GM19395 (cell line): ENCODE results near the gene C11orf97.
"Not testable (repeated sequence)": the region's sequence is repeated elsewhere in the genome, so short reads cannot be mapped to it uniquely, and the experiment has no call there.

Experiments used
- ATAC-seq: cut with Tn5 transposase; IDR thresholded peaks from one replicate; pipeline ENCODE4 v1.9.1; 2021; ENCODE audit warnings: mild to moderate bottlenecking, moderate library complexity; ENCODE audit not compliant: unreplicated experiment

Gene C11orf97

GRCh38 chr11:94555752-94556329 is 43.6 kb downstream of the C11orf97 start:
- ATAC-seq: not testable (repeated sequence)

- ATAC-seq: no peak
Observed at GRCh38 chr11:94557421-94557820, 45.2 kb downstream of the C11orf97 start.

- no peak for ATAC-seq
Observed at GRCh38 chr11:94557992-94558391, 45.7 kb downstream of the C11orf97 start.

- no peak for ATAC-seq
Observed at GRCh38 chr11:94558468-94558867, 46.2 kb downstream of the C11orf97 start.

- ATAC-seq: no peak
Observed at GRCh38 chr11:94558932-94559331, 46.7 kb downstream of the C11orf97 start.

GRCh38 chr11:94559361-94559760 is 47.1 kb downstream of the C11orf97 start:
- ATAC-seq: no peak

- no peak for ATAC-seq
Observed at GRCh38 chr11:94560834-94561233, 48.6 kb downstream of the C11orf97 start.

- no peak for ATAC-seq
Observed at GRCh38 chr11:94563176-94563847, 51.1 kb downstream of the C11orf97 start.

- ATAC-seq: no peak
Observed at GRCh38 chr11:94563848-94564467, 51.7 kb downstream of the C11orf97 start.

GRCh38 chr11:94567181-94567670 is 55.0 kb downstream of the C11orf97 start, which contains the start of gene PIWIL4:
Gene PIWIL4, plus strand, starts transcription at chr11:94567368. Its CDS starts 151 bp downstream, at chr11:94567519.
- no peak for ATAC-seq

GRCh38 chr11:94568200-94568599 is 55.9 kb downstream of the C11orf97 start:
- ATAC-seq: no peak

GRCh38 chr11:94568717-94569116 is 56.5 kb downstream of the C11orf97 start:
- no peak for ATAC-seq

- ATAC-seq: not testable (repeated sequence)
Observed at GRCh38 chr11:94572975-94573374, 60.7 kb downstream of the C11orf97 start.

GRCh38 chr11:94574193-94574961 is 62.1 kb downstream of the C11orf97 start:
- ATAC-seq: no peak

- ATAC-seq: no peak
Observed at GRCh38 chr11:94576306-94576705, 64.0 kb downstream of the C11orf97 start.

- no peak for ATAC-seq
Observed at GRCh38 chr11:94577841-94578240, 65.6 kb downstream of the C11orf97 start.
